Measurements from ENCODE around the gene MTHFR.

DNA sequence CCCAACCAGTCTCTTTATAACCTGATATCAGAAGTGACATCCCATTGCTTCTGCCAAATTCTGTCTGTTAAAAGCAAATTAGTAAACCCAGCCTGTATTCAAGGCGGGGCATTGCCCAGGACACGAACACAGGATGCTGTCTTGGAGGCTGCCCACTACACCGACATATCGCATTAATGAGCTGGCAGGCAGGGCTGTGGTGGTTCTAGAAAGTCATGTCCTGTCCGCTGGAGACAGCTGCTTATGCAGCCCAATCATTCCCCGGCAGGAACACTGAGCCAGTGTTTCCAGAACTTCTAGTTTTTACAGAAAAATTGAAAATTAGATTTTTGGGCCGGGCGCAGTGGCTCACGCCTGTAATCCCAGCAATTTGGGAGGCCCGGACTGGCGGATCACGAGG, 24.5 kb downstream of the MTHFR start:
- TF ChIP-seq POLR2A (IDR thresholded peaks at IDR 0.05; ENCODE audit: low read depth, low read length) (no peak), MAFK (IDR thresholded peaks at IDR 0.05; ENCODE audit: low read depth, low read length) (no peak), MAZ (IDR thresholded peaks at IDR 0.05; ENCODE audit: borderline replicate concordance, low read depth, low read length) (no peak)
